ENCODE measurements around the gene CEP128.

CEP128 gene

DNA sequence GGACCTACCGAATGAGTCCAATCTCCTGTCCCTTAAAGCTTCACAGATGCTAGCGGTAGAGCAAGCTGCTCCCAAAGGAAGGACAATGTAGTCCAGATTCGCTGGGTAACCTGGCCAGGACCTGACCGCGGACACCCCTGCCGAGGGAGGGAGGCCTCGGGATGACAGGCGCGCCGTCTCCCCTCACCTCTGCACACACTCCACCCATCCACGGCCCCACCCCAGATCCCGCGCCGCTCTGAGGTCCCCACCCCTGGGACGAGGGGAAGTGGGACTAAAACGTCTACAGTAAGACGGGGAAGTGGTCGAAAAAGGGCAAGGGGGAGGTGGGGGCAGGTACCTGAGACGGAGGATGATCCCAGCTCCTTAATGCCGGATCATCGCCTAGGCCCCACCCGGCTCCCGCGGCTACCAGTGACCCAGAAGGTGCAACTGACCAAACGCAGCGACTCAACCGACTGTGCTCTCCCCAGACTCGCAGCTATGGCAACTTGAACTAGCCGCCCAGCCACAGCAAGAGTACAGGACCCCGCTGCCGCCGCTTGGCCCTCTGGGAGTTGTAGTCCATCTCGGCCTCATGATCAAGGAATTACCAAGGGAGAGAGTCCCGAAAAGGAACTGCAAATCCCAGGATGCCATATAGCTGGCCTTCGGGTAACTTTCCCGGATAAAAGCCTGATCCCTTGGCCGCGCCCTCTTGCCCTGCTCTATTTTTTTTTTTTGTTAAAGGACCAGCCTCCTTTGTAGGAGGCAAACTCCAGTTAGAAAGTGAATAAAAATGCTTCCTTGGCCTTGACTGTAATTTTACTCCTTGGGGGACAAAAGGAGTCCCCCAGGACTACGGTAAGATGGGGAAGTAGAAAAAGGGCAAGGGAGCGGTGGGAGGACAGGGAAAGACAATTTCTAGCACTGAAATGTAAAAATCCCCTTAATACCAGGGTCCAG is at the start of gene CEP128:
TSS of gene CEP128 (minus strand) at position 498 of the 945 bp plus-strand sequence.
- ATAC-seq = peak; percentile 94
- DNase-seq = peak; percentile 90

- no peak for DNase-seq
- ATAC-seq = peak; percentile 95
These were observed 47.3 kb upstream of the CEP128 start for GRCh38 chr14:80988735-80989429.

- DNase-seq (no peak), ATAC-seq (no peak)
These were observed 46.7 kb upstream of the CEP128 start for GRCh38 chr14:80988192-80988591.

- DNase-seq = peak; percentile 67
- peak; percentile 40 for ATAC-seq
These were observed 45.9 kb upstream of the CEP128 start for GRCh38 chr14:80987235-80988032.

DNA sequence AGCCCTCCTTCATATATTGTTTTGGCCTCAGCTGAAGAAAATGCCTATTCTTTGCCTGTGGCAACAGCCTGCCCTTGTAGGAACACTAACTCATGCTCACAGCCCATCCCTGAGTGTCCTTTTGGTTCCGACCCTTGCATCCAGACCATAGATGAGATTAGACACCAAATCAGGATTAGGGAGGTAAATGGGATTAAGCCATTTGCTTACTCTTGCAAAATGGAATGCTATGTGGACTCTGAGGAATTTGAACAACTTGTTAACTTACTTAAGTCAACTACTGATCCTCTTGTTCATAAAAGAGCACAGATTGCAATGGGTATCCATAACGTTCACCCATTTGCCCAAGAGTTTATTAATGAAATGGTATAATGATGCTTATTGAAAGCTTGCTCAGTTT is 41.2 kb upstream of the CEP128 start:
- ATAC-seq (no peak), DNase-seq (no peak)

GRCh38 chr14:80981673-80982072 is 40.1 kb upstream of the CEP128 start:
- DNase-seq (no peak), ATAC-seq (no peak)

- DNase-seq (no peak), ATAC-seq (no peak)
These were observed 39.6 kb upstream of the CEP128 start for GRCh38 chr14:80981156-80981555.

- ATAC-seq (no peak), DNase-seq (no peak)
These were observed 38.4 kb upstream of the CEP128 start for GRCh38 chr14:80979951-80980350.

DNA sequence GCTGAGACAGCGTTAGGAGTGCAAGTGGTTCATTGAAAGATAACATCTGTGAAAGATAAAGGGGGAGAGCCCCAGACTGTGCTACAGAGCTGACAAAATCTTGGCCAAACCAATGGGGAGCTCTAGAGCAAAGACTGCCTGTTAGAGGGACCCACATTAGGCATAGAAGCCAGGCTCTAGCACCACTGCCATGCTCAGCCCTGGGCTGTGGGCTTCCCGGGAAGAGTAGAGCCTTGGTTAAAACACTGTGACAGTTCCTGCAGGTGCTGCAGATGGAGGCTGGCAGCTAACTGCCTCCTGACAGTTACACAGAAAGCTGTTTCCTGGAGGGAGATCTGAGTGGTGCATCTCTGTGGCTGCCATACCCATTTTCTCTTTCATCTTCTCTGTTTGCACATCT is 36.9 kb upstream of the CEP128 start:
- DNase-seq (no peak), ATAC-seq (peak; percentile 58)

GRCh38 chr14:80977221-80977620 is 35.7 kb upstream of the CEP128 start:
- no peak for ATAC-seq
- no peak for DNase-seq

GRCh38 chr14:80974679-80975078 is 33.1 kb upstream of the CEP128 start:
- DNase-seq = no peak
- ATAC-seq = no peak

GRCh38 chr14:80973931-80974641 is 32.5 kb upstream of the CEP128 start:
- DNase-seq (no peak), ATAC-seq (no peak)

DNA sequence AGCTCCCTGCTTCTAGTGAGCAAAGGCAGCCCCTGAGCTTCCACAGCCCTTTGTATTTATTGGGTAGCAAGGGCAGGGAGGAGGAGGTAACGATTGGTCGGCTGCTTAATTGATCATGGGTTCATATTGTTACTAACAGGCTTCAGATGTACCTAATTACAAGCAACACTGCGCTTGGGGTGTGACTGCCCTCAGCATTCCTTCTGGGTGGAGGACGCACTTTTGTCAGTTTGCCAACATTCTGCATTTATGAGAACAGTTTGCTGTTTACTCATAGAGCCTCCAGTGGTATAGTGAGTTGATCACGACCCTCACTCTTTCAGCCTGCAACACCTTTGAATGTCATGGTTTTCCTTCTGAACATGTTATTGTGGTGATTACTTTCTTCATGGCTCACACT is 23.5 kb upstream of the CEP128 start:
- no peak for DNase-seq
- ATAC-seq = no peak

GRCh38 chr14:80959496-80959895 is 18.0 kb upstream of the CEP128 start:
- DNase-seq = peak; percentile 46

GRCh38 chr14:80958939-80959338 is 17.4 kb upstream of the CEP128 start:
- no peak for DNase-seq
- ATAC-seq = no peak

More at GRCh38 chr14:80959496-80959895, 18.0 kb upstream of the CEP128 start:
- peak; percentile 86 for ATAC-seq

DNA sequence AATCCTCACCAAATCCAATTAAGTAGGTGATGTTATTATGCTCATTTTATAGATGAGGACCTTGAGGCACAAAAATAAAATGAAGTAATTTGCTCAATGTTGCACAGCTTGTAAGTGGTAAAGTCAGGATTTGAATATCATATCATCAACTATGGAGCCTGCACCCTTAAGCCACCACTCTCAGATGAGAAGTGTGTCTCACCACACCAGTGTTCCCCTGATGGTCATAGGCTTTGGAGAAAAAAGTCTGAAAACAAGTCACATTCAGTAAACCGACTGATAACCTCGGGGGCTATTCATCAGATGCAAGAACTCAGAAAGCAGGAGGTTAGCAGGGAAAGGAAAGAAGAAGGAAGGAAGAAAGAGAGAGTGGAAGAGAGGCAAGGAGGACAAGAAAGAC is 16.7 kb upstream of the CEP128 start:
- DNase-seq (no peak), ATAC-seq (no peak)

GRCh38 chr14:80957613-80958012 is 16.1 kb upstream of the CEP128 start:
- ATAC-seq (no peak), DNase-seq (no peak)

DNA sequence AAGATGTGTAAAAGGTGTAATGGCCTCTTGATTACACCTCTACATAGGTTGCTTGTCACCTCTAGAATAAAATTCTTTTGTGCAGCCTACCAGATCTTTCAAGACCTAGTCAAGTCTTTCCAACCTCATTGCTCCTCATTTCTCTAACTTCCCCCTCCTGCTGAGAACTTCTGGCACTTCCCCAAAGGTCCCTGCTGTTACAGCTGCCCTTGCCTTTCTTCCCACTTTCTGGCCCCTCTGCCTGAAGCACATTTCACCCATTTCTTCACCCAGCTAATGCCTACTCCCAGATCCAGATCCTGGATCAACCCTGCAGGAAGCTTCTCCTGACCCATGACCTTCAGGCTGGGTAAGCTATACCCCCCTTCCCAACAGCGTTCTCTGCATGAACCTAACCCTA is 15.4 kb upstream of the CEP128 start:
- ATAC-seq = no peak
- DNase-seq = no peak

DNA sequence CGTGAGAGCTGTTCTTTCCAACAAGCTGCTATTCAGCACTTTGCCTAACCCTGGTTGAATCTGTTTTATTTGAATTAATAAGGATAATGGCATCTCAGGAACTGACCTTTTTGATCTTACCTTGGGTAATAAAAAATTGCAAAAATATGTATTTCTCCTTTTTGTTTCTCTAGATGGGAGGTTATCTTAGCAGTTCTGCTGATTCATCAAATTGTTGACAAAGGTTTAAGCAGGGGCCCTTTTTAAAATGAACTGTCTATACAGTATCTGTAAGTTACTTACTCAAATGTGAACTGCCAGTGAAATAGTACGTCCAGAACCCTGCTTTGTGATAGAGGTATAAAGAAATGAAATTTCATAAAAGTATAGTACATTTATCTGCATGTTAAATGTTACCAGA is 14.6 kb upstream of the CEP128 start:
- no peak for DNase-seq
- ATAC-seq = no peak

DNA sequence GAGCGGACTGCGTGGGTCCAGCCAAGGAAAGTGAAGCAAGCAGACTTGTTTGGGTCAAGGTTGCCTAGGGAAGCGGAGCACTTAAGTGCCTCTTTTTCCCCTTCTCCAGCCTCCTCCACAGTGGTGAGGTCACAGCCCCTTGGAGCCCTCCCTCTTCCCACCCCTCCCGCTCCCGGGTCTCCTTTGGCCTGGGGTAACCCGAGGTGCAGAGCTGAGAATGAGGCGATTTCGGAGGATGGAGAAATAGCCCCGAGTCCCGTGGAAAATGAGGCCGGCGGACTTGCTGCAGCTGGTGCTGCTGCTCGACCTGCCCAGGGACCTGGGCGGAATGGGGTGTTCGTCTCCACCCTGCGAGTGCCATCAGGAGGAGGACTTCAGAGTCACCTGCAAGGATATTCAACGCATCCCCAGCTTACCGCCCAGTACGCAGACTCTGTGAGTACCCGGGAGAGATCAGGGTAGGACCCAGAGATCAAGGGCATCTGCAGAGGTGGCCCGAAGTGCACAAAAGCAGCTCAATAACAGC is 13.9 kb upstream of the CEP128 start, which contains the start of gene TSHR:
TSS of gene TSHR (plus strand) at position 206 of the 526 bp plus-strand sequence. CDS start at position 266, 60 bp downstream.
- ATAC-seq (peak; percentile 3), DNase-seq (peak; percentile 12)

GRCh38 chr14:80954687-80955299 is 13.3 kb upstream of the CEP128 start:
- DNase-seq = peak; percentile 80
- peak; percentile 70 for ATAC-seq
